ENCODE data around the gene EEIG1.

The EEIG1 gene

GRCh38 chr9:127949827-127950512, 30.8 kb downstream of the EEIG1 start (continued):
- TF ChIP-seq, protein P1, sequence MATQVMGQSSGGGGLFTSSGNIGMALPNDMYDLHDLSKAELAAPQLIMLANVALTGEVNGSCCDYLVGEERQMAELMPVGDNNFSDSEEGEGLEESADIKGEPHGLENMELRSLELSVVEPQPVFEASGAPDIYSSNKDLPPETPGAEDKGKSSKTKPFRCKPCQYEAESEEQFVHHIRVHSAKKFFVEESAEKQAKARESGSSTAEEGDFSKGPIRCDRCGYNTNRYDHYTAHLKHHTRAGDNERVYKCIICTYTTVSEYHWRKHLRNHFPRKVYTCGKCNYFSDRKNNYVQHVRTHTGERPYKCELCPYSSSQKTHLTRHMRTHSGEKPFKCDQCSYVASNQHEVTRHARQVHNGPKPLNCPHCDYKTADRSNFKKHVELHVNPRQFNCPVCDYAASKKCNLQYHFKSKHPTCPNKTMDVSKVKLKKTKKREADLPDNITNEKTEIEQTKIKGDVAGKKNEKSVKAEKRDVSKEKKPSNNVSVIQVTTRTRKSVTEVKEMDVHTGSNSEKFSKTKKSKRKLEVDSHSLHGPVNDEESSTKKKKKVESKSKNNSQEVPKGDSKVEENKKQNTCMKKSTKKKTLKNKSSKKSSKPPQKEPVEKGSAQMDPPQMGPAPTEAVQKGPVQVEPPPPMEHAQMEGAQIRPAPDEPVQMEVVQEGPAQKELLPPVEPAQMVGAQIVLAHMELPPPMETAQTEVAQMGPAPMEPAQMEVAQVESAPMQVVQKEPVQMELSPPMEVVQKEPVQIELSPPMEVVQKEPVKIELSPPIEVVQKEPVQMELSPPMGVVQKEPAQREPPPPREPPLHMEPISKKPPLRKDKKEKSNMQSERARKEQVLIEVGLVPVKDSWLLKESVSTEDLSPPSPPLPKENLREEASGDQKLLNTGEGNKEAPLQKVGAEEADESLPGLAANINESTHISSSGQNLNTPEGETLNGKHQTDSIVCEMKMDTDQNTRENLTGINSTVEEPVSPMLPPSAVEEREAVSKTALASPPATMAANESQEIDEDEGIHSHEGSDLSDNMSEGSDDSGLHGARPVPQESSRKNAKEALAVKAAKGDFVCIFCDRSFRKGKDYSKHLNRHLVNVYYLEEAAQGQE (tag by site-specific recombination; IDR thresholded peaks at IDR 0.05): no peak

DNA sequence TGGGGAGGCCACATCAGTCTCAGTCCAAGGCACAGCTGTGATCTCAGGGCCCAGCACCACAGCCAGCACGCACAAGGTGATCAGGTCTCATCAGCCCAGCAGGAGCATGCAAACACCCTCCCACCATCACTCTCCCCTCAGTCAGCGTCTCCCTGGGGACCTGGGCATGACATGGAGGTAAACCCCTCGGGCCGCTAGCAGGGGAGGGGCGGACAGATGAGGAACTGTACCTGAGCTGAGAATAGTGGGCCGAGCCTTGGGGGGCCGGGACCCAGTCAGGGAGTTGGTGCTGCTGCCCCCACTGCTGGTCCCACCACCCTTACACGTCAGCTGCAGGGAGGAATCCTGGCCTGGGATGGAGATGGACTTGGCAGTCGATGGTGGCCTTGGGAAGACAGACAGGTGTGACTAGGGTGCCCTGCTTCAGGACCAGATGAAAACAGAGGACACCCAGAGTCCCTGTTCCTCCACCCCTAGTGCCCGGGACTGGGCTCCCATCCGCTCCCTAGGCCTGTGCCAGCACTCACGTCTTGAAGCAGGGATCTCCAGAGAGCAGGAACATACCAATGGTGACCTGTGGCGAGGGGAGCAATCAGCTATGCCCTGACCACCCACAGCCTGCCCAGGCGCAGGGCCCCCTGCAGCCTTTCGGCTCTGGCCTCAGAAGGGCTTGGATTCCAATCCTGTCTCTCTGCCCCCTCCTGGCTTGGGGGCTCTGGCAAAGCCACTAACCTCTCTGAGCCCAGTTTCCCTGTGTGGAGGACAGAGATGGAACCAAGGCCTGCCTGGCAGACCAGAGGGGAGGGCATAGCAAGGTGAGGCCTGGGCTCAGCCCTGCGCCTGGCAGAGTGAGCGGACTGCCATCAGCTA, 32.7 kb downstream of the EEIG1 start:
- POLR2A ChIA-PET: no interaction called here
- Histone ChIP-seq H3K9me3 (ENCODE audit: control insufficient read depth, insufficient read depth, low read depth, low read length) (no peaks in the 10 kb centered on the region), H3K4me3 (ENCODE audit: low read depth, low read length) (no peak overlapping the region), H3K27ac (ENCODE audit: extremely low read depth, low read depth, low read length) (no peak overlapping the region), H3K36me3 (ENCODE audit: control insufficient read depth in 2 of 2, insufficient read depth in 1 of 2, low read length in 2 of 2) (peaks cover 0 to 24% of the 10 kb centered on the region in 2 experiments; a peak in 1 of 3 replicates), H3K4me1 (ENCODE audit: control insufficient read depth, insufficient read depth, low read length) (peaks cover 3% of the 10 kb centered on the region; the same call in 1 of the 2 replicates)
- CTCF ChIA-PET: interaction anchor here (1.7 to 1.8 kb wide), 2 partner anchors 12 to 169 kb away, joined by 6 to 9 read pairs; no protein-coding TSS in a partner anchor
- TF ChIP-seq, protein P2, sequence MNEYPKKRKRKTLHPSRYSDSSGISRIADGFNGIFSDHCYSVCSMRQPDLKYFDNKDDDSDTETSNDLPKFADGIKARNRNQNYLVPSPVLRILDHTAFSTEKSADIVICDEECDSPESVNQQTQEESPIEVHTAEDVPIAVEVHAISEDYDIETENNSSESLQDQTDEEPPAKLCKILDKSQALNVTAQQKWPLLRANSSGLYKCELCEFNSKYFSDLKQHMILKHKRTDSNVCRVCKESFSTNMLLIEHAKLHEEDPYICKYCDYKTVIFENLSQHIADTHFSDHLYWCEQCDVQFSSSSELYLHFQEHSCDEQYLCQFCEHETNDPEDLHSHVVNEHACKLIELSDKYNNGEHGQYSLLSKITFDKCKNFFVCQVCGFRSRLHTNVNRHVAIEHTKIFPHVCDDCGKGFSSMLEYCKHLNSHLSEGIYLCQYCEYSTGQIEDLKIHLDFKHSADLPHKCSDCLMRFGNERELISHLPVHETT (tag by site-specific recombination; IDR thresholded peaks at IDR 0.05): no peak
- TF ChIP-seq GLIS2 (tag by site-specific recombination; IDR thresholded peaks at IDR 0.05) (0 out of 2 replicates have a peak, but pooled peaks have one; percentile 15), ZBTB7A (tag by site-specific recombination; IDR thresholded peaks at IDR 0.05; ENCODE audit: low read depth) (no peak), PRDM1 (tag by site-specific recombination; IDR thresholded peaks at IDR 0.05) (no peak), ZFP37 (tag by site-specific recombination; IDR thresholded peaks at IDR 0.05) (no peak), ZNF248 (tag by site-specific recombination; IDR thresholded peaks at IDR 0.05) (no peak), ZFP41 (tag by site-specific recombination; IDR thresholded peaks at IDR 0.05; ENCODE audit: borderline replicate concordance) (no peak), ZNF341 (tag by site-specific recombination; IDR thresholded peaks at IDR 0.05; ENCODE audit: low read depth) (no peak), ZNF747 (tag by site-specific recombination; IDR thresholded peaks at IDR 0.05) (no peak), ZNF830 (tag by site-specific recombination; IDR thresholded peaks at IDR 0.05; ENCODE audit: low read depth) (no peak), ZBTB48 (tag by site-specific recombination; IDR thresholded peaks at IDR 0.05) (0 out of 2 replicates have a peak, but pooled peaks have one; percentile 15), ZNF404 (tag by site-specific recombination; IDR thresholded peaks at IDR 0.05) (no peak), ZNF423 (tag by site-specific recombination; IDR thresholded peaks at IDR 0.05) (no peak), ZNF664 (tag by site-specific recombination; IDR thresholded peaks at IDR 0.05) (no peak), GLIS1 (tag by site-specific recombination; IDR thresholded peaks at IDR 0.05) (no peak), ZNF175 (tag by site-specific recombination; IDR thresholded peaks at IDR 0.05) (no peak)
- TF ChIP-seq, protein P3, sequence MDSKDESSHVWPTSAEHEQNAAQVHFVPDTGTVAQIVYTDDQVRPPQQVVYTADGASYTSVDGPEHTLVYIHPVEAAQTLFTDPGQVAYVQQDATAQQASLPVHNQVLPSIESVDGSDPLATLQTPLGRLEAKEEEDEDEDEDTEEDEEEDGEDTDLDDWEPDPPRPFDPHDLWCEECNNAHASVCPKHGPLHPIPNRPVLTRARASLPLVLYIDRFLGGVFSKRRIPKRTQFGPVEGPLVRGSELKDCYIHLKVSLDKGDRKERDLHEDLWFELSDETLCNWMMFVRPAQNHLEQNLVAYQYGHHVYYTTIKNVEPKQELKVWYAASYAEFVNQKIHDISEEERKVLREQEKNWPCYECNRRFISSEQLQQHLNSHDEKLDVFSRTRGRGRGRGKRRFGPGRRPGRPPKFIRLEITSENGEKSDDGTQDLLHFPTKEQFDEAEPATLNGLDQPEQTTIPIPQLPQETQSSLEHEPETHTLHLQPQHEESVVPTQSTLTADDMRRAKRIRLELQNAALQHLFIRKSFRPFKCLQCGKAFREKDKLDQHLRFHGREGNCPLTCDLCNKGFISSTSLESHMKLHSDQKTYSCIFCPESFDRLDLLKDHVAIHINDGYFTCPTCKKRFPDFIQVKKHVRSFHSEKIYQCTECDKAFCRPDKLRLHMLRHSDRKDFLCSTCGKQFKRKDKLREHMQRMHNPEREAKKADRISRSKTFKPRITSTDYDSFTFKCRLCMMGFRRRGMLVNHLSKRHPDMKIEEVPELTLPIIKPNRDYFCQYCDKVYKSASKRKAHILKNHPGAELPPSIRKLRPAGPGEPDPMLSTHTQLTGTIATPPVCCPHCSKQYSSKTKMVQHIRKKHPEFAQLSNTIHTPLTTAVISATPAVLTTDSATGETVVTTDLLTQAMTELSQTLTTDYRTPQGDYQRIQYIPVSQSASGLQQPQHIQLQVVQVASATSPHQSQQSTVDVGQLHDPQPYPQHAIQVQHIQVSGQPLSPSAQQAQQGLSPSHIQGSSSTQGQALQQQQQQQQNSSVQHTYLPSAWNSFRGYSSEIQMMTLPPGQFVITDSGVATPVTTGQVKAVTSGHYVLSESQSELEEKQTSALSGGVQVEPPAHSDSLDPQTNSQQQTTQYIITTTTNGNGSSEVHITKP (tag by site-specific recombination; IDR thresholded peaks at IDR 0.05): peak; percentile 99
- TF ChIP-seq, protein P4, sequence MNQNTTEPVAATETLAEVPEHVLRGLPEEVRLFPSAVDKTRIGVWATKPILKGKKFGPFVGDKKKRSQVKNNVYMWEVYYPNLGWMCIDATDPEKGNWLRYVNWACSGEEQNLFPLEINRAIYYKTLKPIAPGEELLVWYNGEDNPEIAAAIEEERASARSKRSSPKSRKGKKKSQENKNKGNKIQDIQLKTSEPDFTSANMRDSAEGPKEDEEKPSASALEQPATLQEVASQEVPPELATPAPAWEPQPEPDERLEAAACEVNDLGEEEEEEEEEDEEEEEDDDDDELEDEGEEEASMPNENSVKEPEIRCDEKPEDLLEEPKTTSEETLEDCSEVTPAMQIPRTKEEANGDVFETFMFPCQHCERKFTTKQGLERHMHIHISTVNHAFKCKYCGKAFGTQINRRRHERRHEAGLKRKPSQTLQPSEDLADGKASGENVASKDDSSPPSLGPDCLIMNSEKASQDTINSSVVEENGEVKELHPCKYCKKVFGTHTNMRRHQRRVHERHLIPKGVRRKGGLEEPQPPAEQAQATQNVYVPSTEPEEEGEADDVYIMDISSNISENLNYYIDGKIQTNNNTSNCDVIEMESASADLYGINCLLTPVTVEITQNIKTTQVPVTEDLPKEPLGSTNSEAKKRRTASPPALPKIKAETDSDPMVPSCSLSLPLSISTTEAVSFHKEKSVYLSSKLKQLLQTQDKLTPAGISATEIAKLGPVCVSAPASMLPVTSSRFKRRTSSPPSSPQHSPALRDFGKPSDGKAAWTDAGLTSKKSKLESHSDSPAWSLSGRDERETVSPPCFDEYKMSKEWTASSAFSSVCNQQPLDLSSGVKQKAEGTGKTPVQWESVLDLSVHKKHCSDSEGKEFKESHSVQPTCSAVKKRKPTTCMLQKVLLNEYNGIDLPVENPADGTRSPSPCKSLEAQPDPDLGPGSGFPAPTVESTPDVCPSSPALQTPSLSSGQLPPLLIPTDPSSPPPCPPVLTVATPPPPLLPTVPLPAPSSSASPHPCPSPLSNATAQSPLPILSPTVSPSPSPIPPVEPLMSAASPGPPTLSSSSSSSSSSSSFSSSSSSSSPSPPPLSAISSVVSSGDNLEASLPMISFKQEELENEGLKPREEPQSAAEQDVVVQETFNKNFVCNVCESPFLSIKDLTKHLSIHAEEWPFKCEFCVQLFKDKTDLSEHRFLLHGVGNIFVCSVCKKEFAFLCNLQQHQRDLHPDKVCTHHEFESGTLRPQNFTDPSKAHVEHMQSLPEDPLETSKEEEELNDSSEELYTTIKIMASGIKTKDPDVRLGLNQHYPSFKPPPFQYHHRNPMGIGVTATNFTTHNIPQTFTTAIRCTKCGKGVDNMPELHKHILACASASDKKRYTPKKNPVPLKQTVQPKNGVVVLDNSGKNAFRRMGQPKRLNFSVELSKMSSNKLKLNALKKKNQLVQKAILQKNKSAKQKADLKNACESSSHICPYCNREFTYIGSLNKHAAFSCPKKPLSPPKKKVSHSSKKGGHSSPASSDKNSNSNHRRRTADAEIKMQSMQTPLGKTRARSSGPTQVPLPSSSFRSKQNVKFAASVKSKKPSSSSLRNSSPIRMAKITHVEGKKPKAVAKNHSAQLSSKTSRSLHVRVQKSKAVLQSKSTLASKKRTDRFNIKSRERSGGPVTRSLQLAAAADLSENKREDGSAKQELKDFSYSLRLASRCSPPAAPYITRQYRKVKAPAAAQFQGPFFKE (tag by site-specific recombination; IDR thresholded peaks at IDR 0.05; ENCODE audit: borderline replicate concordance): no peak

All from HEK293 (cell line).